DMS53 treated with DMSO at 0.1 percent for 48 hours (cell line): ENCODE results near the gene ST3GAL3.

Experiments used
- DNase-seq: peaks from one replicate; lab custom pipeline; 2025; ENCODE audit not compliant: unreplicated experiment; lab: John Stamatoyannopoulos, UW

The ST3GAL3 gene, protein sequence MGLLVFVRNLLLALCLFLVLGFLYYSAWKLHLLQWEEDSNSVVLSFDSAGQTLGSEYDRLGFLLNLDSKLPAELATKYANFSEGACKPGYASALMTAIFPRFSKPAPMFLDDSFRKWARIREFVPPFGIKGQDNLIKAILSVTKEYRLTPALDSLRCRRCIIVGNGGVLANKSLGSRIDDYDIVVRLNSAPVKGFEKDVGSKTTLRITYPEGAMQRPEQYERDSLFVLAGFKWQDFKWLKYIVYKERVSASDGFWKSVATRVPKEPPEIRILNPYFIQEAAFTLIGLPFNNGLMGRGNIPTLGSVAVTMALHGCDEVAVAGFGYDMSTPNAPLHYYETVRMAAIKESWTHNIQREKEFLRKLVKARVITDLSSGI

DNA sequence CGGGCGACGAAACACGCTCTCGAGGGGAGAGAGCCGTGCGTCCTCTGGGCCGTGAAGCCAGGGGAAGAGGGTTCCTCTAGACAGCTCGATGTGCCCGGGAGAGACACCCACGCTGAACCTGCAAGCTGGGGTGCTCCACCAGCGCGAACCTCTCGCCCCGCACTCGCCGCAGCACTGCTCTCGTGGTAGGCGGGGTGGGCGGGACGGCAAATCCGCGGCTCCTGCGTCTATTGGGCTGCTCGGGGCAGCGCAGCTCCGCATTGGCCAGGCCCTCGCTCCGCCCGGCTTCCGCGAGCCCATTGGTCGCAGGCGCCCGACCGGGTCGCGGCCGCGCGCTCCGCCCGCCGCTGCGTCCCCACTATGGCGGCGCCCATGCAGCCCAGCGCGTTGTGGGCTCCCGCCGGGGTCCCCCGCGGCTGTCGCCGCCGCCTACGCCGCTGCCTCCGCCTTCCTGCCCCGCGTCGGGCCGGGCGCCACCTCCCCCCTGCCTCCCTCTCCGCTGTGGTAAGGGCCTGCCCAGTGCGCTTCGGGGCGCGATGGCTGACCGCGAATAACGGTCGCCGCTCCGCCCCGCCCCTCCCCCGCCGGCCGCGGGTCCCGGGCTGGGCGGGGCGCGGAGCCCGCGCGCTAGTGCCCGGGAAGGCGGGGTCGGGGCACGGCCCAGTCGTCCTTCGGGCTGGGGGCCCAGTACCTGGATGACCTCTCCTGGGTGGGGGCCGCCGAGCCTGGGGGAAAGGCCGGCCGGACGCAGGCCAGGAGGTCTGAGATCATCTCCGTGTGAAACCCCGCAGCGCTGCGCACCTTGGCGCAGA is at the start of gene ST3GAL3:
TSS of gene ST3GAL3 (plus strand) at position 347 of the 812 bp plus-strand sequence. CDS start 28,727 bp downstream, outside the sequence.
- DNase-seq = peak; percentile 89

DNA sequence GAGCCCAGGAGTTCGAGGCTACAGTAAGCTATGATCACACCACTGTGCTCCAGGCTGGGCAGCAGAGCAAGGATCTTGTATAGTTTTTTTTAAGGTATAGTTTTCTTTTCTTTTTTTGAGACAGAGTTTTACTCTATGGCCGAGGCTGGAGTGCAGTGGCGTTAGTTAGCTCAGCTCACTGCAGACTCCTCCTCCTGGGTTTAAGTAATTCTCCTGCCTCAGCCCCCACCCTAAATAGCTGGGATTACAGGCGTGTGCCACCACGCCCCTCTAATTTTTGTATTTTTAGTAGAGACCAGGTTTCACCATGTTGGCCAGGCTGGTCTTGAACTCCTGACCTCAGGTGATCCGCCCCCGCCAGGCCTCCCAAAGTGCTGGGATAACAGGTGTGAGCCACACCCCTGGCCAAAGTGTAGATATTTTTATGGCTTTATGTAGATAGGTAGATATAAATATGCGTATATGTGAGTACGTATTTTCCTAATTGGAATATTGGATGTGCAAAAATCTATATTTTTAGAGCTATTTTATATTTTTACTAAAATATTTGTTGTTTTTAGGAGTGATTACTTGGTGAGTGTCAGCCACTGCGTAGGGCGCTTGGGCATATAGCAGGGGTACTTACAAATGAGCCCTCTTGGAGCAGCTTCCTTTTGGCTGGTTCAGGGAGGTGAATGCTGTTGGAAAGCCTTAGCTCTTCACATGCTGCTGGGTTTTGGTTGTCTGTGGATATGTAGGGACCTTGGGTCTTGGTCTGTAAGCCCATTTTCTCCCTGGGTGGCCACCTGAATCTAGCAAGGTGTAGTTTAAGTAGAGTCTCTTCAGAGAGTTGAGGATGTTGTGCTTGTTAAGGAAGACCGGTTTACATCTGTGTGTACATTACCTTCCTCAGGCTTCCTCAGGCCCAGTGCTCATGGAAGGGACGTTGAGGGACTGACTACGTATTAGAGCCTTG is 47.8 kb upstream of the ST3GAL3 start:
- no peak for DNase-seq

DNA sequence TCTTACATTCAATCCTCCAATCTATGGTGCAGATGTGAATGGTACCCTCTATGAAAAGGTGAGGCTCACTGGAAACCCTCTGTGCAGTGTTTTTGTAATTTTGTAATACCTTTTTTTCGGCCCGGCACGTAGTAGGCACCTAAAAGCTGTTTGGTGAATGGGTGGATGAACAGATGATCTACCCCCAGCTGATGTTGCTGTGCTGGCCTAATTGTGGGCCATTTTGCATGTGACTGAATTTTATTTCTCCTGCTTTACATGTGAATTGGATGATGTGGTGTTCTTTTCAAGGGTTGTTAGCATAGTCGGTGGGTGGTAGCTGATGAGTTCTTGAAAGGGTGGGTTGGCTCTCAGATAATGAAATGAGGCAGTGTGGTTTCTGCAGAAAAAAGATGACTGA is 47.0 kb upstream of the ST3GAL3 start:
- no peak for DNase-seq

DNA sequence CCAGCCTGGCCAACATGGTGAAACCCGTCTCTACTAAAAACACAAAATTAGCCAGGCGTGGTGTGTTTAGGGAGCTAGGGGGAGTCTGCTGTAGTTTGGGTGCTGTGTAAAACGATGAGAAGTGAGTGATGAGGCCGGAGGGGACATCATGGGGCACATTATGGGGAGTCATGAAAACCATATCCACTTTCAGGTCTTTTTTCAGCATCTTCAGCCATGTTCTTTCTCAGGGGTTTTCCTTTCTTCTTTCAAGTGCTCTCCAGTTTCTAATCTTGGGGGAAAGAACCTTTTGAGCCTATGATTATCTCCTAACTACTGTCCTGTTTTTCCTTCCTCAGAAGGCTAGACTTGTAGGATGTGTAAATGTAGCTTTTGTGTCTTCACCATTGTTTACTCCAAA is 43.0 kb upstream of the ST3GAL3 start:
- DNase-seq = no peak

DNA sequence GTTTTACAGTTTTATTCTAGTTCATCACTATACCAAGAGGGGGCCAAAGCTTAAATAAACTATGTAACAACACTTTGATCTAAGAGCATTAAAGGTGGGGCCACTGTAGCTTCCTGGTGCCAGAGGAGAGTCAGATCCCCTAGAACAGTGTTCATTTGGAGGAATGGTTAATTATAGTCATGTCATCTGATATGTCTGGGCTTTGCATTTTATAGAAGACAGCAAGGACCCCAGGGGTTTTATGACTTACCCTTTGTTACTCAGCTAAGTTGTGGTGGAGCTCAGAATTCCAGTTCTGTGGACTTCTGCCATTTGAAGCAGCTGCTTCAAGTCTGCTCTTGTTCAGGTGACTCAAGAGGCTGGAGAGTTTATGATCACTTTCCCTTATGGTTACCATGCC is 40.7 kb upstream of the ST3GAL3 start:
- DNase-seq = no peak

DNA sequence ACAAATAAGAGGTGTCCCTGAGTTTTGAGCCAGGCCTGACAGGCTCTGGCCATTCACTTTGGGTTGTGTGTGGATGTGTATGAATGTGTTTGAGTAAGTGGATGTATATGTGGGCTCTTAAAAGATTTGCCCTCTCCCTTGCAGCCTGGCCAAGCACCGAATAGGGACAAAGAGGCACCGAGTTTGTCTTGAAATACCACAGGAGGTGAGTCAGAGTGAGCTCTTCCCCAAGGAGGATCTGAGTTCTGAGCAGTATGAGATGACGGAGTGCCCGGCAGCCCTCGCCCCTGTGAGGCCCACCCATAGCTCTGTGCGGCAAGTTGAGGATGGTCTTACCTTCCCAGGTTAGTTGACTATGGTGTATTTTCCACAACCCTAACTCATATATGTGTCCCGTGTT is 38.4 kb upstream of the ST3GAL3 start:
- DNase-seq = no peak

DNA sequence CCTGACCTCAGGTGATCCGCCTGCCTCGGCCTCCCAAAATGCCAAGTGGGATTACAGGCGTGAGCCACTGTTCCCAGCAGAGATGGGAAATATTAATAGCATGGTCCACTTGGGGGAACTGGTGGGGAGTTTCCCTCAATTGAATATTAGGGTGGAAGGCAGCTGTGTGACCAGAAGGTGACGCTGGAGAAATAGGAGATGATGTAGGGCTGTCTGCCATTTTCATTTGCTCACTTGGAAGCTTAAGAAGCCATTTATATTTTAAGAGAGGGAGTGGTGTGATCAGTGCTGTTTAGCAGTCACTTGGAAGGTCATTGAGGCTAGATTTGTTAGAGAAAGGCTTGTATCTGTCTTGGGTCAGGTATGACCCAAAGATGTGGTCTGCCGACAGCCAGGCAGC is 37.5 kb upstream of the ST3GAL3 start:
- no peak for DNase-seq

DNA sequence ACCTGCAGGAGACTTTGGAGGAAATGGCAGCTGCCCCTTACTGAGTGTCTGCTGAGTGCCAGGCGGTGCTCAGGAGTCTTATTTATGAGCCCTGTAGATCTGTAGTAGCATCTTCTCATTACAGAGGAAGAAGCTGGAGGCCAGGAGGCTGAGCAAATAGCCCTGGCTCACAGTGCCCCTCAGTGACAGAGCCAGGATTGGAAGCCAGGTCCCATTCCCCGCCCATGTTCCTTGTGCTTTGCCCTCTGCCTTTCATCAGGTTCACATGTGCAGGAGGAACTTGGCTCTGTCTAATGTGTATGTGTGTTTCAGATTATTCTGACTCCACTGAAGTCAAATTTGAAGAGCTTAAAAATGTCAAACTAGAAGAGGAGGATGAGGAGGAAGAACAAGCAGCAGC is 36.1 kb upstream of the ST3GAL3 start:
- DNase-seq = no peak

DNA sequence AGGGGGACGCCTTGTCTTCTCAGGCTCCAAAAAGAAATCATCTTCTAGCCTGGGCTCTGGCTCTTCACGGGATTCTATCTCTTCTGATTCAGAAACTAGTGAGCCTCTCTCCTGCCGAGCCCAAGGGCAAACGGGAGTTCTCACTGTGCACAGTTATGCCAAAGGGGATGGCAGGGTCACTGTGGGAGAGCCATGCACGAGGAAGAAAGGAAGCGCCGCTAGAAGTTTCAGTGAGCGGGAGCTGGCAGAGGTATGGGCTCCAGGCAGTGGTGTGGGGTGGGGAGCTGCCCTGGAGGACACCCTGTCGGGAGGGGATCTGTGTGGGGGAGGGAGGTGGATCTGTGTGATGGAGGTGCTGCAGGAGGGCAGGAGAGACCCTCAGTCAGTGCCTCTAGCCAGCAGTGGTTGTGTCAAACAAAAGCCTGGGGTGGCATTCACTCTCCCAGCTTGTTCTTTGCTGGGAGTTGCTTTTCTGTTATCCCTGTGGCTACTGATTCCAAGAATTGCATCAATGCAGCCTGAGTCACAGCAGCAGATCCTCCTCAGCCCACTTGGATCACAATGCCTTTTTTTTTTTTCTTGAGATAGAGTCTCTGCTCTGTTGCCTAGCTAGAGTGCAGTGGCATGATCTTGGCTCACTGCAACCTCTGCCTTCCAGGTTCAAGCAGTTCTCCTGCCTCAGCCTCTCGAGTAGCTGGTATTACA is 35.6 kb upstream of the ST3GAL3 start:
- DNase-seq = no peak

DNA sequence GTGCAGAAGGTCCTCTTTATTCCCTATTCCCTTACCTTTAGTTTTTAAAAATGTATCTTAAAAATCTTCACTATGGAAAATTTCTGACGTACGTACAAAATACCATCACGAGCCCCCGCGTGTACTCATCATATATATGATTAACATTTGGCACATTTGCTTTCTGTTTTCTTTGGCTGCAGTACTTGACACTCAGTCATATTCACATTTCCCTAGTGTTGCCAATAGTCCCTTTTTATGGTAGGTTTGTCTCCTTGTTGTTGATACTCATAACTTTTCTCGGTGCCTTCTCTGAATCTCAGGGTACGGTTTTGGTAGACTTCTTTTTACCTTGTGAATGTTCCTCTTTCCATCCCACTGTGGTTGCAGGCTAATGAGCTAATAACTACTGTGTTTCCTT is 34.1 kb upstream of the ST3GAL3 start:
- no peak for DNase-seq

DNA sequence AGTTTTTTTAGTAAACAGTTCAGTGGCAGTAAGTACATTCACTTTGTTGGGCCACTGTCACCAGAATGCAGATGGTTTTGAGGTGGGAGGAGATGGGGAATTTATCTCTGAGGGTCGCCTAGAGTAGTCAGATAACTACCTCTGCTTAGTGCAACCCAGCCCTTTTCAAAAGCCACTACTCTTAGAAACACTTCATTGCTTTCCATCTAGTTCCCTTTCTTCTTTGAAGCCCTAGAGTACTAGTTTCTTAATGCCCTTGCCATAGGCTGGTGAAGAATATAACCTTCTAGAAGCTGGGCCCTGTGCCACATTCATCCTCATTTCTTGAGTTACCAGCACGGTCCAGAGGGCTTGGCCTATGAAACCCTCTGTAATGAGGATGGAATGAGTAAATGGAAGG is 28.4 kb upstream of the ST3GAL3 start:
- DNase-seq = no peak

DNA sequence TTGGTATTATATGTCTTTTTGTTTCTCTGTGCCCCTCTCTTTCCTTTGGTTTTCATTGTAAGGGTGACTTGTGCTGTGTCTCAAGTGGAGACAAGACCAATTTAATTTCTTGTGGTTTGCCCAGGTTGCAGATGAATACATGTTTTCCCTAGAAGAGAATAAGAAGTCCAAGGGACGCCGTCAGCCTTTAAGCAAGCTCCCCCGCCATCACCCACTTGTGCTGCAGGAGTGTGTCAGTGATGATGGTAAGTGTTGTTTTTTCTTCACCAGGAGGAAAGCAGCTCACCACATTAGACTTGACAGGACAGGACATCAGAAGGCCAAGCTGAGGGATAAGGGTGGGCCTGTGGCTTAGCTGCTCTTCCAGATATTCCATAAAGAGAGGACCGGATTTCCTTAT is 23.8 kb upstream of the ST3GAL3 start:
- DNase-seq = no peak

DNA sequence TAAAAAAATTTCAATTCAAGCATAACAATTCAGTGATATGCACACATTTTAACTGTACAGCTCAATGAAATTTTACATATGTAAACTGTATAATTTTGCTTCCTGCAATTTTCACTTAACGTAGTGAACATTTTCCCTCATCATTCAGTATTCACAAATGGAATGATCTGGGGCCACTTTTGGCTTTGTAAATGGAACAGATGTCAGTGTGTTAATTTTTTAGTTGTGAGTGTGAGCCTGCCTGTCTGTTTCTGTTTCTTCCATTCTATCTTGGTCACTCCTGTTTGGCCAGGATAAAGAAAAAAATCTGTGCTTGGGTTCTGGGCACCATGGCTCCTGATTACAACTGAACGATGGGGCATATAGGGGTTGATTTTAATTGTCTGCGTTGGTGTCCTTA is 20.5 kb upstream of the ST3GAL3 start:
- DNase-seq = no peak

DNA sequence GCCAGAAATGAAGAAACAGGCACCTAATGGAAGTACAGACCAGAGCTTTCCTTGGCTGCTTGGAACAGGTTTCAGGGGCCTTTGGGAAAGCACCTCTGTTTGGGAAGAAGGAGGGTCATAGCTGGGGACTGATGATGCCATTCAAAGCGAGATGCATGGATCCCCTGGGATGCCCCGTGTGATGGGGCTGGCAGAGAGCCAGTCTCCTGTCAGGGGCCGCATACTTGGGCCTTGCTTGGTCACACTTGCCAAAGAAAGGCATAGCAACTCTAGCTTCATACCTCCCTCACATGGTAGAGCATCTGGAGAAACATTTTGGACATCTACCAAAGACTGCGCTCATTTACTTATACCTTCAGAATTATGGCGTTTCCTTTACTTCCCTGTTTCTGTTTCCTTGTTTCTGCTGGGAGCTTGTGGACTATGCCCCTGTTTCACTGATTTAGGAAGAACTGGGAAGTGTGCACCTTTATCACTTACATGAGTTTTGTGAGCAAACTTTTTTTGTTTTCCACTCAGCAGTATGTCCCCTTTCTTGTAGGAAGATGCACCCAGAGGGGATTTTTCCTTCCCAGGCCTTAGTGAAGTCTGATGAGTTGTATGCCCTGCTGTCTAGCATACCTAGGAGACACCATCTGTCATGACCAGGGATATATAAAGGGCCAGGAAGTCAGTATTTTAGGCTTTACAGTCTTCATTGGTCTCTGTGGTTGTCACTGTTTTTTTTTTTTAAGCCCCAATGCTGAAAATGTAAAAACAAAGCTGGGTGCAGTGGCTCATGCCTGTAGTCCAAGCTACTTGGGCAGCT is 19.8 kb upstream of the ST3GAL3 start:
- no peak for DNase-seq

DNA sequence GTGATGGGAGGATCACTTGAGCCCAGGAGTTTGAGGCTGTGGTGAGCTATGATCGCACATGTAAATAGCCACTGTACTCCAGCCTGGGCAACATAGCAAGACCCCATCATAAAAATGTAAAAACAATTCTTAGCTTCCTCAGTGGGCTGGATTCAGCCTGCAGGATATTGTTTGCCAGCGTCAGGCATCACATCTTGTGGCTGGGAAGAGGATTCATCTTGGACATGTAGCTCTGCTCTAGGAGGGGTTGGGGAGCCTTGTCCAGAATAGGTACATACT is 19.3 kb upstream of the ST3GAL3 start:
- no peak for DNase-seq

DNA sequence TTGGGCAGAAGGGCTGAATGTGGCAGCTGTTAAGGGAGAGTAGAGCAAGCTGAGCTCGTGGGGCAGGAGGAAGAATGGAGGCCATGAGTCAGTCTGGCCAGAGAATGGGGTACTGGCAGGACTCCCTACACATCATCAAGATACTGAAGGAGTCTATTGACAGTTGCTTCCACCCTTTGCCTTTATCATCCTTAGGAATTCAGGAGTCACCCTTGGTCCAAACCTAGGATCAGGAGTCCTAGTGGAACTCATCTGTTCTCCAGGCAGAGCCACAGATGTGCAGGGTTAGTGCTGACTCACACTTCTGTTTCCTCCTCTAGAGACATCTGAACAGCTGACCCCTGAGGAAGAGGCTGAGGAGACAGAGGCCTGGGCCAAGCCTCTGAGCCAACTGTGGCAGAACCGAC is 18.7 kb upstream of the ST3GAL3 start:
- no peak for DNase-seq

DNA sequence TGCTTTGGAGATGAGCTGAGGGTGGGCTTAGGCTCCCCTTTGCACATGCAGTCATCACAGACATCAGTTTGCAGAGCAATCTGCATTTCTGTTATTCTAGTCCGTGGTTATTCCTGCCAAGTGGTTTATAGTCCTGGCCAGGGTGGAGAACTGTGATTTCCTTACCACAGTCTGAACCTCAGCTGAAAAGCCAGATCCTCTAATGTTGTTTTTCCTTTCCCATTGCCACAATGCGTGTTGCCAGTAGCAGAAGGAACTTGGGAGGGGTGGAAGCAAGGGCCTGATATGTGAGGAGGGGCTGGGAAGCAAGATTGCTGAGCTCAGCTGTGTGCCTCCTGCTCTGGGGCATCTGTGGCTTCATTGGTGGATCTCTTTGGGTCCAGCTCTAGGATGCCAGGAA is 18.0 kb upstream of the ST3GAL3 start:
- DNase-seq = no peak

DNA sequence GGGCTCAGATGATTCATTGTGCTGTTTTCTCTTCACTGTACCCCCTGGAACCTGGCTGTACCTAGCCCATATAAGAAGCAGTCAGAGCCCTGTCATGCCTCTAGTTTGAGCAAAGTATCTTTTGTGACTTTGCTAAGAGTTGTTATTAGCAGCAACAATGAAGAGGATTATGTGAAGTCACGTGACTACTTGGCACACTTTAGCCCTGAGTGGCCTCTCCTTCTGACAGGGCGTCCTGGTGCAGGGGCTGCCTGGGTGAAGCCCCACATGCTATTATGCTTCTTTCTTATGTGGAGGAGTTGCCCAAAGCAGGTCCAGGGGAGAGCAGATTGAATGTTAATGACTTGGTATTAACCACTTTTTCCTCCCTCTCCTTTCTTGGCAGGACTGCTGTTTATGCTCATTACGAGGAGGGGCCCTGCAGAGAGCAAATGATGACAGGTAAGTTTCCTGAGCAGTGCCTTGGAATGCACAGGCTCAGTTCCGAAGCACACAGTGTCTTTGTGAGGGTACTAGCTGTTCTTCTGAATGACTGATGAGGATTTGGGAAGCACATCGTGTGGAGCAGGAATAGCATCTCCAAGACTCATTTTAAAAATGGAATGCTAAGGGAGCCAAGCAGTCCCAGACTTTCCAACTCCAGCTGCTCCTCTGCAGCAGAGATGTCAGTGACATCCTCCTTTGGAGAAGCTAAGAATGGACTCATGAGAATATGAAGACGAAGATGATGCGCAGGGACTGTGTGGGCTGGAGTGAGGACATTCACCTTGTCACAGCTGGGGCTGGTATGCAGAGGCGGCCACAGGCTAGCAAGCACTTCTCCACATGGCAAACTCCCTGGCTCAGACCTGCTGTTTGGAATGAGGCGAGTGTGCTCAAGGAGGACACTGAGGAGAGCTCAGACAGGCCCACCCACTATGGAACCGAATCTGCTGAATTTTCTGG is 15.2 kb upstream of the ST3GAL3 start:
- DNase-seq = no peak

DNA sequence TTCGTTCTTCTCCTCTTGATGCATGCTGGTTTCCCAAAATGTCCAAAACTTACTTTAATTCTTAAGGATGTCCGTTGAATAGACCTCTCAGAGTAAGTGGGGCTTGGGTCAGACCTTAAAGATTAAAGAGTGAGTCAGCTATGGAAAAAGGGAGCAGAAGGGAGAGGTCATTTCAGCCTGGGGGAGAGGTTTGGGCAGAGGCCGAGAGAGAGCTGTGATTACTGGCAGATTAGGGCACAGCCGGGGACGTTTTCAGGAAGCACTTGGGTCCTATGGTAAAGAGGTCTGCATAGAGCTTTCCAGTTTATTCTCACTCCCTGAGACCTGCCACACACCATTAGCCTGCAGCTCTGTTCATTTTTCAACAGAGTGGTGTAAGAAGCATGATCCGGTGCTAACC is 14.0 kb upstream of the ST3GAL3 start:
- DNase-seq = no peak
